Activated T-cell treated with anti-CD3 and anti-CD28 coated beads, Interleukin-2, amount 50 U/mL, for 72 hours (primary cell): ENCODE results near the gene GPX2. TPM values are rescaled to one million over a fixed set of nuclear protein-coding genes. Genes with fewer than 3 reads are reported as not detected.
A peak's percentile ranks its signal among the peaks of the same experiment; 100 is the strongest.

Source experiments
- ATAC-seq, 2 donors: fragments of 150-1000 bp; cut with Tn5 transposase; replicated peaks in 1 of 2; 2 replicates each; pipeline ENCODE4 v1.10.0; 2021; ENCODE audit warnings: moderate library complexity in 2 of 2, mild to moderate bottlenecking in 1 of 2
- DNase-seq, 2 donors: peaks; one replicate each; pipeline ENCODE4 v3.0.0; 2021 to 2022; ENCODE audit warnings: mixed read lengths in 1 of 2
- H3K27ac Mint-ChIP-seq: one replicate; pipeline ENCODE4 v1.8.0; 2022; ENCODE audit warnings: mild to moderate bottlenecking, moderate library complexity, mixed read lengths
- H3K27me3 Mint-ChIP-seq: one replicate; pipeline ENCODE4 v1.8.0; 2022; ENCODE audit warnings: low read depth, mixed read lengths
- H3K36me3 Mint-ChIP-seq, 2 donors: one replicate each; pipeline ENCODE4 v1.8.0; 2022; ENCODE audit warnings: mixed read lengths in 2 of 2, mild to moderate bottlenecking in 1 of 2; ENCODE audit not compliant: insufficient read depth in 2 of 2
- H3K4me1 Mint-ChIP-seq: one replicate; pipeline ENCODE4 v1.8.0; 2022; ENCODE audit warnings: low read depth, mixed read lengths
- H3K4me3 Mint-ChIP-seq, 2 donors: one replicate each; pipeline ENCODE4 v1.8.0; 2022; ENCODE audit warnings: mild to moderate bottlenecking in 2 of 2, mixed read lengths in 2 of 2, moderate library complexity in 2 of 2
- H3K9me3 Mint-ChIP-seq, 2 donors: one replicate each; pipeline ENCODE4 v1.8.0; 2022; ENCODE audit warnings: mixed read lengths in 2 of 2
- total RNA-seq, 2 donors: library from RNA; stranded (reverse); gene quantifications; one replicate each; pipeline ENCODE4 v1.2.3, GENCODE V29; 2022

The GPX2 gene
- total RNA-seq, 2 donors from 2014 or later: not detected

DNA sequence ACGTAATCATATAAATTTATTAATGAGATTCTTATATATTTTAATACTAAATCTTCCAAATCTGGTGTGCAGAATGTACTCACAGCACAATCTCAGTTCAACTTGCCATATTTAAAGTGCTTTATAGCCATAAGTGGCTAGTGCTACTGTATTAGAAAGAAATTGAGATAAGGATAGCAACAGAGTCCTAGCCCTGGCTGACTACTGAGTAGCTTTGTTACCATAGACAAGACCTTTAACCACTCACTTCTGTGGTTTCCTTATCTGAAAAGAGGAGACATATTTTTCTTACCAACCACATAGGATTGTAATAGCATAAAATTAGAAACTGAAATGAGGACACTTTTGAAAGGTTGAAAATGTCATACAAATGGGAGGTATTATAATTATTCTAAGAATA is 30.3 kb downstream of the GPX2 start:
- Mint-ChIP-seq H3K27ac (no peak overlapping the region), H3K4me1 (peaks cover 29% of the 10 kb centered on the region), H3K4me3 (no peak overlapping the region), H3K27me3 (no peaks in the 10 kb centered on the region), H3K36me3 (peaks cover 0 to 12% of the 10 kb centered on the region in 2 donors), H3K9me3 (no peaks in the 10 kb centered on the region)
- ATAC-seq (no peak), DNase-seq (no peak)

DNA sequence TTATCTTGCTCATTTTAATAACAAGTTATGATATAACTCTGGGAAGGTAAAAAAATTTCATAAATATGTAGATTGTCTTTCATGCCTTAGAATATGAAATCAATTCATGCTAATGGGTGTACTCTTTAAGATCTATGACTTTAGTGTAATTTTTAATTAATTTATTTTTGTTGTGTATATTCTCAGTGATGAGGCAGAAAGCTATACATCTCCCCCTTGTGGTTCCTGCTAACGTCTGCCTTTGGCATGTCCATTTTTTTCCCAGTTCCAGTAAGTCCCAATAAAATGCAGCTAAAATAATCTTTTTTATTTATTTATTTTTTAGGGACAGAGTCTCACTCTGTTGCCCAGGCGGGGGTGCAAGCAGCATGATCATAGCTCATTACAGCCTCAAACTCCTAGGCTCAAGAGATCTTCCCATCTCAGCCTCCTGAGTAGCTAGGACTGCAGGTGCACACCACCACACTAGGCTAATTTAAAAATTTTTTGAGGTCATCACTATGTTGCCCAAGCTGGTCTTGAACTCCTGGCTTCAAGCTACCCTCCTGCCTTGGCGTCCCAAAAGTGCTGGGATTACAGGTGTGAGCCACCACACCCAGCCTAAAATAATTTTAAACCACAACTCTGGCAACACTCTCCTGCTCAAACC is 31.6 kb downstream of the GPX2 start:
- DNase-seq (no peak), ATAC-seq (no peak)
- H3K4me1 Mint-ChIP-seq: peaks cover 17% of the 10 kb centered on the region
- no peak overlapping the region for H3K27ac Mint-ChIP-seq
- no peaks in the 10 kb centered on the region for H3K9me3 Mint-ChIP-seq
- peaks cover 7% of the 10 kb centered on the region for H3K27me3 Mint-ChIP-seq
- H3K36me3 Mint-ChIP-seq: peaks cover 0 to 10% of the 10 kb centered on the region in 2 donors
- no peak overlapping the region for H3K4me3 Mint-ChIP-seq

DNA sequence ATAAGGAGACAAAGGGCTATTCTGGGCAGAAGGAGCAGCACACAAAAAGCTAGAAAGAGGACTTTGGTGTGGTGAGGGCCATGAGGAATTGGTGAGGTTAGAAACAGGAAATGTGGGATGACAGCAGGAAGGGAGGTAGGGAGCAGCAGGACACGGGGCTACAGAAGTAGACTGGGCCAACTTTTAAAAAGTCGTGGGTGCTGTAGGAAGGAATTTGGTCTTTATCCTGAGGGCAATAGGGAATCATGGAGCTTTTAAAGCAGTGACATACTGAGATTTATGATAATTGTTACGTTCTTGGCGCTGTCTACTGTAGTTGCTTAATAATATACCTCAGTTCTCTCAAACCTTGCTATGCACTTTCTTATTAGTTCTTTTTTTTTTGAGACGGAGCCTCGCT is 36.5 kb downstream of the GPX2 start:
- DNase-seq (no peak), ATAC-seq (no peak)
- Mint-ChIP-seq H3K36me3 (no peaks in the 10 kb centered on the region), H3K4me3 (no peak overlapping the region), H3K4me1 (no peaks in the 10 kb centered on the region), H3K9me3 (no peaks in the 10 kb centered on the region), H3K27ac (no peak overlapping the region), H3K27me3 (peaks cover 7% of the 10 kb centered on the region)

- ATAC-seq (no peak), DNase-seq (no peak)
- Mint-ChIP-seq H3K27me3 (peaks cover 12% of the 10 kb centered on the region), H3K27ac (no peak overlapping the region), H3K36me3 (no peaks in the 10 kb centered on the region), H3K4me3 (no peak overlapping the region), H3K9me3 (no peaks in the 10 kb centered on the region), H3K4me1 (no peaks in the 10 kb centered on the region)
These were observed 42.6 kb downstream of the GPX2 start for GRCh38 chr14:64899958-64900357.

DNA sequence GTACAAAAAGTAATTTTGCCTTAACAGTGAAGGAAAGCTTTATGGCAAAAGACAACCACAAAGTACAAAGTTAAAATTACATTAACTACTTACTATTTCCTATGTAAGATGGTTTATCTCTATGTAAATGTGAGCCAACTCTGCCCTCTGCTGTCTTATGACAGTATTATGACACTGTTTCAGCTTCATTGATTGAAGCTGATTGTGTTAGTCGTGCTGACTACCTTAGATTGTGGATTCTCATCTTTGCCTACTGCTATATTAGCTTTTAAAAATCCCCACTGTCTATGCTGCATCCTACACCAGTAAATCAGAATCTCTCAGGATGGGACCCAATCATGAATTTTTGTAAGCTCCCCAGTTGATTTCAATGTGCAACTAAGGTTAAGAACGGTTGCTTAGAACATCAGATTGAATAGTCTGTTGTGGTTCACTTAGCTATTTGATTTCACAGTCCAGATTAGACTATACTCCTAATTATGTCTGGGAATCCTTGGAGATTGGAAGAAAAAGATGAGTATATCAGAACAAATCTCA is 50.6 kb downstream of the GPX2 start:
- peak; percentile 76 to 85 for ATAC-seq
- no peaks in the 10 kb centered on the region for H3K36me3 Mint-ChIP-seq
- H3K9me3 Mint-ChIP-seq: no peaks in the 10 kb centered on the region
- DNase-seq: peak; percentile 26 to 39
- no peak overlapping the region for H3K27ac Mint-ChIP-seq
- peaks cover 19% of the 10 kb centered on the region for H3K27me3 Mint-ChIP-seq
- H3K4me3 Mint-ChIP-seq: no peak overlapping the region
- no peaks in the 10 kb centered on the region for H3K4me1 Mint-ChIP-seq

DNA sequence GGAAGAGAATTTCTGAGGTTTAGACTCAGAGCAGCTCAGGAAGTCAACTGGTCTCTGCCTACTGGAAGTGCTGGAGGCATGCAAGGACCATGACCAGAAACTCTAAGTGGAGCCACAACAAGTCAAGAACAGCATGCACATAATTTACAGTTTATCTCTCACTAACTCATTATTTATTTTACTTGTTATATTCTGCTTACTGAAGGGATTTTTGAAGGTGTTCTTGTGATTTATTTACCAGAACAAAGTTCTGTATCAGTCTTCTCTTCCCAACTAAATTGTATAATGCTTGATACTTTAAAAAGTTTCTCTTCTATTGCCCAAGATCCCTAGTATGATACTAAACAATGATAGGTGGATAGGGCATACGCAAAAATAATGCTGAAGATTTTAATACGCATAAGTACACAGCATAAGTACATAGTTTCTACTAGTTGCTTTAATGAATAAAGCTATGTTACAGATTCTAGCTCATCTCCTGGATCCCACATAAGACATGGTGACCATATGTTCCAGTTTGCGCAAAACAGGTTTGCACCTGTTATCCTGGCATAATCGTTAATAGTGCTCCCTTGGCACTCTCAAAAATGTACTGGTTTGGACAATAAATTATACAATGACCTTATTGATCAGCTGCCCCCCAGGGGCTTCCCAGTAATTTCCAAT is 51.2 kb downstream of the GPX2 start:
- no peaks in the 10 kb centered on the region for H3K36me3 Mint-ChIP-seq

GRCh38 chr14:64889352-64889751 is 53.2 kb downstream of the GPX2 start:
- DNase-seq: no peak
- ATAC-seq: no peak
- H3K27ac Mint-ChIP-seq: no peak overlapping the region
- no peaks in the 10 kb centered on the region for H3K9me3 Mint-ChIP-seq
- H3K4me3 Mint-ChIP-seq: no peak overlapping the region
- no peaks in the 10 kb centered on the region for H3K4me1 Mint-ChIP-seq
- H3K36me3 Mint-ChIP-seq: no peaks in the 10 kb centered on the region
- H3K27me3 Mint-ChIP-seq: peaks cover 34% of the 10 kb centered on the region

More for the DNA sequence above, 51.2 kb downstream of the GPX2 start:
- no peak for ATAC-seq
- Mint-ChIP-seq H3K27me3 (peaks cover 20% of the 10 kb centered on the region), H3K9me3 (no peaks in the 10 kb centered on the region), H3K4me1 (no peaks in the 10 kb centered on the region), H3K27ac (no peak overlapping the region), H3K4me3 (no peak overlapping the region)
- no peak for DNase-seq

Other genes with a start within 250 kb of the GPX2 start
- 1 to 10 TPM; 2.4 to 8.8 TPM for gene PLEKHG3, start 238.3 kb downstream of the GPX2 start, total RNA-seq
- under 1 TPM; 0.23 to 0.70 TPM for gene SPTB, start 62.8 kb downstream of the GPX2 start, total RNA-seq
- gene CHURC1, start 28.3 kb downstream of the GPX2 start, total RNA-seq: 10 to 100 TPM; 36.5 to 38.1 TPM
- gene RAB15, start 29.6 kb upstream of the GPX2 start, total RNA-seq: 1 to 10 TPM; 4.4 to 6.0 TPM
- gene FNTB, start 44.1 kb upstream of the GPX2 start, total RNA-seq: 10 to 100 TPM; 14.4 to 17.1 TPM
- 100 to 1,000 TPM; 115 to 118 TPM for gene MAX, start 159.8 kb upstream of the GPX2 start, total RNA-seq